Measurements from ENCODE around the gene CHL1. TPM values are rescaled to one million over a fixed set of nuclear protein-coding genes. Genes with fewer than 3 reads are reported as not detected.
A peak's percentile ranks its signal among the peaks of the same experiment; 100 is the strongest.

The CHL1 gene
- 1.0 and 8.6 TPM in 2 replicates for total RNA-seq

GRCh38 chr3:196311-197148 lies at the start of gene CHL1:
Gene CHL1 (plus strand): TSS chr3:196763. CDS start chr3:319777, 123,014 bp downstream.
- DNase-seq (ENCODE audit: low read depth) = no peak

DNA sequence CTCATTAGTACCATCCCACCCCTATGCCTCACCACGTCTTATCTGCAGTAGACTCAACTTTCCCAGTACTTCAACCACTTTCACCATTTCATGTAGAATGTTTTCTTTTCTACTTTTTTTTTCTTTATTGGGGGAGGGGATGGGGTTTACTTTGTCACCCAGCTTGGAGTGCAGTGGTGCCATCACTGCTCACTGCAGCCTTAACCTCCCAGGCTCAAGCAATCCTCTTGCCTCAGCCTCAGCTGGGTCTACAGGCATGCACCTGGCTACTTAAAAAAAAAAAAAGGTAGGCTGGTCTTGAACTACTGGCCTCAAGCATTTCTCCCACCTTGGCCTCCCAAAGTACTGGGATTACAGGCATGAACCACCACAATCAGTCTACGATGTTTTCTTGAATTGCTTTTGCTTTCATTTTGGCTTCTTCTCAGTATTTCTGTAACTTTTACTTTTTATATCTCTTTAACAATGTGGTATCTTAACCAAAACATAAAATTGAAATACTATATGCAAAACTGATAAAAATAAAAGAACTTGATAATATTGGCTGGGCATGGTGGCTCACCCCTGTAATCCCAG lies 44.9 kb upstream of the CHL1 start:
- no peak for DNase-seq (ENCODE audit: low read depth)

DNA sequence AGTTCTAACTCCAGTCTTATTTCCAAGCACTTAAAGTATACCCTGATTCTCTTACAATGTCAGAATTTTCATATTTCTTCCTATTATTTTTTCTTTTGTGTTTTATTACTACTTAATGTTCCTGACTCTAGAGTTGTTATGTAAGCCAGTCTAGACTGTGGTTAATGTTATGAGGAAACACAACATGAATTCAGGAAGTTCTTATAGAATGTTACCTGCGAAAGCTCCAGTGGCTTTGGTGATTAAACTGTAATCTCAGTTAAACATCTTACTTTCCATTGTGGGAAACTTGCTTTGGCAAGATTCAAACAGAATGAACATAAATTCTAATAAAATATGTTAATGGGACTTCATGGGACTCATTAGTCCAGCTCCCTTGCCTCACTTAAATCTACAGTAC lies 36.6 kb upstream of the CHL1 start:
- peak; percentile 30 for DNase-seq (ENCODE audit: low read depth)

DNA sequence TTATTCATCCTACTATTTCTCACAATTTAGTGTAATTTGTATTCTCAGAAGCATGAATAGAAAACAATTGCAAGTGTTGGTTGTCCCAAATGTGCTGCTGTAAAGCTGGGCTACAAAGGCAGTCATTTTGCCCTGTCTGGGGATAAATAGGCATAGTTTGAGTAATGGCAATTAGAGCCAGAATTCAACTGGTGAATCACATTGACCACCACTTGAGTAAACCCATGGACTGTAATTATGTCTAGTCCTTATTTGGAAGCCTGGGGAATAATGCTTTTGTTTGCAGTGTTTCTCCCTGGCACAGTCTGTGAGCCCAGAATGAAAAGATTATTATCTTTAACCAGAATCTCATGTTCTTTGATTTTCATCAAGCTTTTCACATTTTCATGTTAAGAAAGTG lies 30.5 kb upstream of the CHL1 start:
- peak; percentile 30 for DNase-seq (ENCODE audit: low read depth)

GRCh38 chr3:166799-167198 lies 29.8 kb upstream of the CHL1 start:
- no peak for DNase-seq (ENCODE audit: low read depth)

DNA sequence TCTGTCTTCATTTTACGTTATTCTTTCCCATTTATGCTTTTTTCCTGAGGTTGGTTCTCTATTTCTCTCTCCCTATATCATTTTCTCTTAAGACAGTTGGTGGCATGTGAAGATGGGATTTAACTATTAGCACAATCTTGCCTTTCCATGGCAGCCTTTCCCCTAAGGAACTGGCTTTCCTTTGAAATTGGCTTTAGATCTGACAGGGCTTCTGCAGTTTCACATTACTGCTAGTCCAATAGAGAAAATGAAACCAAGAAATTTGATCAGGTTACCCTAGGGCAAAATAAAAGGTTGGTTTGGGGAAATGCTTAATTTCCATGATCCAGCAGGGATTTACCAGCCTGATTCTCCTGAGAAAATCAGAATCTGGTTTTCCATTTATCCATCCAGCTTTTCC lies 22.7 kb upstream of the CHL1 start:
- peak; percentile 26 for DNase-seq (ENCODE audit: low read depth)

- no peak for DNase-seq (ENCODE audit: low read depth)
Measured at GRCh38 chr3:184976-185375, 11.6 kb upstream of the CHL1 start.

DNA sequence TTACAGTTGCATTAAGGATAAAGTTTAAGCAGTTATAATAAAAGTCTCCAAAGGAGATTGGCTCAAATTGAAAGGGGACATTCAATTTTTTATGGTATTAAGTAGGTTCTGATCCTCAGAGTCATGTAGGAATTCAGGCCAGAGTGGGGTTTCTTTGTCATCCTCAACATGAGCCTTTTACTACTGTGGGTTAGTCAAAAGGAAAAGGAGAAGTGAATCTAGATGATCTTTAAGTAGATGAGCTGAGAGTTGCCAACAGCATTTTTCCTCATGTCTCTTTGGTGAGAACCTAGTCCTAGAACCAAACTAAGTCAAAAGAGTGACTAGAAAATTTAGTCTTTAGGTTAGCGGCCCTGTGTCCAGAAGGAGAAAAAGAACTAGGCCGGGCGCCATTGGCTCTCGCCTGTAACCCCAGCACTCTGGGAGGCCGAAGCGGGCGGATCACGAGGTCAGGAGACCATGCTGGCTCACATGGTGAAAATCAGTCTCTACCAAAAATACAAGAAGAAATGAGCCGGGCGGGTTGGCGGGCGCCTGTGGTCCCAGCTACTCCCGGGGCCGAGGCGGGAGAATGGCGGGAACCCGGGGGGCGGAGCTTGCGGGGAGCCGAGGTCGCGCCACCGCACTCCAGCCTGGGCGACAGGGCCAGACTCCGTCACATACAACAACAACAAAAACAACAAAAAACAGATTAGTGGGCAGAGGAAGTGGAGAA lies 4.2 kb upstream of the CHL1 start:
- no peak for DNase-seq (ENCODE audit: low read depth)

GRCh38 chr3:194001-194400 lies 2.6 kb upstream of the CHL1 start:
- no peak for DNase-seq (ENCODE audit: low read depth)

DNA sequence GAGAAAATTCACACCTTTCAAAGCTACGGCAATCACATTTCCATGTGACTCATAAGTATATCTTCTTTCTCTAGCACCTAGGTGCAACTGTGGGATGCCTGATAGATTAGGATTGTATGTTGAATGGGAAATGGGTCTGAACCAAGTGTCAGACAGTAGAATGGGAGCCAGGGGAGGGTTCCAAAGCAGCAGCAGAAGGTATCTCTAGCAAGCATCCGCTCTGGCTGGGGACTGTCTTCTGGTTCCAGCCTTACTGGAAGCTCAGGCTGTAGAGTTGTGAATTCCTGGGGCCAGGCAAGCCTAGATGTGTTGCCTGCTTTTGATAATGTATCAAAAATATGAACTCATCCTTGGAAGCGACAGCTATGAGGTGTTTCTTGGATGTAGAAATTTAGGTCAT lies 2.1 kb upstream of the CHL1 start:
- no peak for DNase-seq (ENCODE audit: low read depth)

- no peak for DNase-seq (ENCODE audit: low read depth)
Measured at GRCh38 chr3:195666-196065, 897 bp upstream of the CHL1 start.

- no peak for DNase-seq (ENCODE audit: low read depth)
Measured at GRCh38 chr3:197149-197827, 725 bp downstream of the CHL1 start.

DNA sequence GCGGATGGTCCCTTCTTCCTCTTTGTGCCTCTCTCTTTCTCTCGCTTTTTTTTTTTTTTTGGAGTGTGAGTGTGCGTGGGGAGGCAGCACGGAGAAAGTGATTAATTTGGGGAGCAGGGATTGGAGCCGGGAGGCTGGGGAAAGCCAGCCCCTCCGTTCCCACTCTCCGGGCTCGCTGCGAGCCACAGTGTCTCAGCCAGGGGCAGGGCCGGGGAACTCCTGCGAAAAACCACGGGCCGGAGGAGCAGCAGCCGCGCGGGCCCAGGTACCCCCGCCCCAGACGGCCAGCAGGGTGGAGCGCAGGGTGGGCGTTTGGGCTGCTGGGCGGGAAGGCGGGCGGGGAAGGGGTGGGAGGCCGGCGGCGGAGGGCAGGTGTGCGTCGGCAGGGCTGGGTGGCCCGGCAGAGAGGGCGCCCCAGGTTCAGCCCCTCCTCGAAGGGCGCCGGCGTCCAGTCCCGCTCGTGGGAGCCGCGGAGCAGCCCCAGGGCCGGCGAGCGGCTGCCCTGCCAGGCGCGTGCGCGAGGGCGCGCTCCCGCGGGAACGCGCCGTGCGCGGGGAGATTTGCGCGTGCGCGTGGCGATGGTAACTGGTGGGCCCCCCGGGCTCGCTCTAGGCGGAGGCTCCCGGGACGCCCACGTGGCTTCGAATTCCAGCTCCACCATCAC lies 1.4 kb downstream of the CHL1 start:
- DNase-seq (ENCODE audit: low read depth) = no peak

GRCh38 chr3:199835-200234 lies 3.3 kb downstream of the CHL1 start:
- no peak for DNase-seq (ENCODE audit: low read depth)

GRCh38 chr3:200758-201325 lies 4.3 kb downstream of the CHL1 start:
- no peak for DNase-seq (ENCODE audit: low read depth)

DNA sequence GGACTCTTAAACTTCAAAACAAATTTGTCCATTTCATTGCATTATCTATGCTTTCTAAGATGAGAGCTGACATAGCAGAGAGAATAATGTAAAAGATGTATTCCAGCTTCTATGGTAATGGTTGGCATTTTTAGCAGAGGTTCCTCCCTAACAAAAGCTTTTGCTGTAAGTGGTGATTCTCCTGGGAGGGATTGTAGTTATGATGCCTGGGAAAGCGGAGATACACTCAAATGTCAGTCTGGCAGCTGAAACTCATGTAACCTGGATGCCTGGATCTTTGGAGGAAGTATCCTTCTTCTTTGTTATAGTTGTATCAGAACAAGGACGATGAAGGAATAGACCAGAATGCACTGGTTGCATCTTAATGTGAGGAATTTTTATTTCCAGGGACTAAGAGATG lies 7.5 kb downstream of the CHL1 start:
- no peak for DNase-seq (ENCODE audit: low read depth)

DNA sequence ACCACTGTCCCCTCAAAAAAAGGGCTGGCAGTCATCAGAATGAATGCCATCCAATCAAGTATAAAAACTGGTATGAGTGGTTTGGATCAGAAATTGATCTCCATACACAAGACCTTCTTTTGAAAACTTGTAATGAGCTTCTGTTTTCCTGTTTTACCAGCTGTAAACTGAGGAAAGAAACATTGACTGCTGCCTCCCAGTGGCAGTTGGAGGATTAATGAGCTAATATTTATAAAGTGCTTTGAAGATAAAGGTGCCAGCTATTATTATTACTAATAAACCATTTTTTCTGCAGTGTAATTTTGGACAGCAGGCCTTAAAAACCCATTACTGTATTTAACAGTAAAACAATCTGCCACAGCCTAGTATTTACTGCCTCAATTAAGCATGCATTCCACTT lies 11.4 kb downstream of the CHL1 start:
- DNase-seq (ENCODE audit: low read depth) = no peak

DNA sequence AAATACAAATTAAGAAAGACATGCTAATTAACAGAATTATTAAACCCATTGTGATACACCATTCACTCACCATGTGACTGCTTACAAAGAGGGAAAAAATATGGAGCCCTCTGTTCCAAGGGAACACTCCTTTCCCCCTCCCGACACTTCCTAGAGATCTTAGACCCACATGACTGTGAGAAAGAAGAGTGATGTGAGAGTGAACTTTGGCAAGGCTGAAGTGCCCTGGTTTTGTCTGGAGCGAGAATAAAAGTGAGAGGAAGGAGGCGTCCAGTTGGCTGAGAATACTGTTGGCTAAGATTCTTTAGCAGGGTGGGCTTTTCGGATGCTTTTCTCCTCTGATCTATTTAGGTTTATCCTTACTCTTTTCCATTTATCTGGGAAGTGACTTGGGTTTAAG lies 14.1 kb downstream of the CHL1 start:
- no peak for DNase-seq (ENCODE audit: low read depth)

- DNase-seq (ENCODE audit: low read depth) = no peak
Measured at GRCh38 chr3:212432-212831, 15.9 kb downstream of the CHL1 start.

GRCh38 chr3:217099-217813 lies 20.7 kb downstream of the CHL1 start:
- no peak for DNase-seq (ENCODE audit: low read depth)

DNA sequence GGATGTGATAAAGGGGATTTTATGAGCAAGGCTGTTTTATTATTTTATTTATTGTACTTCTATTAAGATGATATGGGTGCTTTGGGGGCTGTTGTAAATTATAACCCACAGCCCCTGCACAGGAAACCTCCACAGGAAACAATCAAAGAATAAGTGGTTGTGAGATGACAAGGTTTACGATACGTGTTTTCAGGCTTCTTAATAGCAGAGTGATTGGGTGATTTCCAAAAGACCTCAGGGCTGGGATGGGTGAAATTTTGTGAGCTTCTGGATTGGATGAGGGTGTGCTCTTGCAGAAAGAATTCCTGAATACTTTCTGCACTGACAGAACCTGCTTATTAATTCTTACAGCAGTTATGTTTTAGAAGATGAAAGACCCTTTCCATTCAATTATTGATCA lies 21.4 kb downstream of the CHL1 start:
- no peak for DNase-seq (ENCODE audit: low read depth)

Measured in renal cortical epithelial cell (primary cell).